OCI-M1 (cell line): ENCODE measurements around the gene CADPS2.
A peak's percentile ranks its signal among the peaks of the same experiment; 100 is the strongest.
"Not testable (repeated sequence)": the region's sequence is repeated elsewhere in the genome, so short reads cannot be mapped to it uniquely, and the experiment has no call there.

ENCODE experiments used
- DNase-seq: peaks from one replicate; lab custom pipeline; 2025; lab: John Stamatoyannopoulos, UW

Gene CADPS2

DNA sequence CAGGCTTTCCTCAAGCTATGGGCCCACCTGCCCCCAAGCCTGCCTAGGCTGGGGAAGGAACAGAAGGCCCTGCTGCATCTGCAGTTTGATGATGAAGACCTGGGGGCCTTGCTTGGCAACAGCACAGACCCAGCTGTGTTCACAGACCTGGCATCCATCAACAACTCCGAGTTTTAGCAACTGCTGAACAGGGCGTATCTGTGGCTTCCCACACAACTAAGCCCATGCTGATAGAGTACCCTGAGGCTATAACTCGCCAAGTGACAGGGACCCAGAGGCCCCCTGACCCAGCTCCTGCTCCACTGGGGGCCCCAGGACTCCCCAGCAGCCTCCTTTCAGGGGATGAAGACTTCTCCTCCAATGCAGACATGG is 36.3 kb downstream of the CADPS2 start:
- no peak for DNase-seq

DNA sequence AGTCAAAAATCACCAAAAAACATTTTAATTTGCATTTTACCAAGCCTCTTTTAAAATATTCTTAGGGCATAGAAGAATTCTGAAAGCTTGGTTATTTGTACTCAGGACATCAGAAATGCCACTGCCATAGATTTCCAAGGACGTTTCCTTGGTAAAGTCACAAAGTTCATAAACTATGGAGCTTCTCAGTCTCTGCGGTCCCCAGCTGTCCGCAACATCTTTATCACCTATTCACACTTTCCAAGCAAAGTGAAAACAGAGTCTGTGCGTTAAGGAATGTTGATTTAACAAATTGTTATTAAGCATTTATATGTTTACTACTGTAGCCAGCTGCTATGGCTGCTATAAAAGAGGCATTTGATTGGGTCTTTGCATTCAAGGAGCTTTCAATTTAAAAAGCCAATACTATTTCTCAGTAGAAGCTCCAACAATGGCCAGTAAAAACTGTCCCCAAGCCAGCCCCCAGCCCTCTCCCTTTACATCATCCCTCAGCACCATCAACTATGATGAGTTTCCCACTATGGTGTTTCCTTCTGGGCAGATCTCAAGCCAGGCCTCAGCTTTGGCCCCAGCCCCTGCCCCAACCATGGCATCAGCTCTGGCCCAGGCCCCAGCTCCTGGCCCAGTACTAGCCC is 36.8 kb downstream of the CADPS2 start:
- DNase-seq: no peak

- DNase-seq: no peak
Measured at GRCh38 chr7:122847871-122848473, 38.3 kb downstream of the CADPS2 start.

DNA sequence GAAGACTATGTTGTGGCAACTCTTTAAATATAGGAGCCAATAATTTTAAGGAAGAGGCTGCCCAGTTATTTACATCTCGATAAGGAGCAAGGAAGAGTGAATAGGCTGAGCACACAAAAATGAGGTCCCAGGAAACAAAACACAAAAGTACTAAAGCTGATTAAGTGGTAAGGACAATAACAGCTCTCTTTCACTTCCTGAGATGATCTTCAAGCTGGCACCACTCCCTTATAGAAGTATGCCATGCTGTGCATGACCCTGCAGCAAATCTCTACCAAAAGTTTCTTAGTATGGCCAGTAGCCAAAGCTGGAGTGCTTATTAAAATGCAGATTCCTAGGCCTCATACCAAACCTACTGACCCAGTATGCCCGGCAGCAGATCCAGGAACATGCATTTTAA is 39.7 kb downstream of the CADPS2 start:
- DNase-seq: no peak

DNA sequence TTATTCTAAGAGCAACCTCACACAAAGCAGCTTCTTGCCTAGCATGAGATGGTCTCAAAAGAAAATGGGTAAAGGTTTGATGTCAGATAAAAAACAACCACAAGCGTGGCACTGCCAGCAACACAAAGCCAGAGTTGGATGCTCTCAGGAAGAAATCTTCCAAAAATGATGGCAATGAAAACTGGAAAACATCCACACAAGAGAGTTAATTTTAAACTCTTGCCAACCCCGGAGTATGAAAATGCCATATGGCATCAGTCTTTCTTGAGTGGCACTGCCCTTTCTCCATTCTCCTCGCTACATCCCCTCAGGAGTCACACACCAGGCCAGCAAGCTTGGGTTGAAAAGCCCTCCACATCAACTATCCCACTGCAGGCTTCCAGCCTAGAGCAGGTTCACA is 41.0 kb downstream of the CADPS2 start:
- DNase-seq: no peak

DNA sequence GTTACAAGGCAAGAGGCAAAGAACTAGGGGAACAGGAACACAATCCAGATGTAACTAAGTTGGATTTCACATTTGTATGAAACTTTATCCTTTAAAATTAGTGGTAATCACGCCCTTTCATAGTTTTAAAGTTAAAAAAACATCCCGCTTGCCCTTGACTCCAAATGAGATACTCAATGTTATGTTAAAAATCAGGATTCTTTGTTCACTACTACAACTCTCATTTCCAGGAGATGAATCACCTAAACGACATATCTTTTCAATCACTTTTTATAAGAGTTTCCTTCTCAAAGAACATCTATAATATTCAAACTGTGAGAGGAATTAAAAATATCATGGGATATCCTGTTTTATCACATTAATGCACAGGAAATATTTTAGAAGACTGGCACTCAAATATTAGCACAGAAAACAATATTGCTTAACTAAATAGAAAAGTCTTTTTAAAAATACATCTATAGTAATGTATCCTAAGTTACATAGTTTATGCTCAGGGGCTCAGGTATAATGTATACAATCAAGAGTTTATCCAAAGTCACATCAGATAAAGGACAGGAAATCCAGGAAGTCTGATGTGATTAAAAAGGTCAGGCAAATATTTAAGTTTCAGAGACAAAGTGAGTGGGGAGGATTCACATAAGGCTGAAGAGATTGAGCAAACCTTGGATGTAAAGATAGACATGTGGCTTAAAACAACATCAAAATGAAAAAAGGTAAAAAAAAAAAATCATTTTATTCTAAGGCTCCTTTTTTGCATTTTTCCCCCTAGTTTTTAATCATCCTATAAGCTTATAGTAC is 41.9 kb downstream of the CADPS2 start:
- DNase-seq: no peak

DNA sequence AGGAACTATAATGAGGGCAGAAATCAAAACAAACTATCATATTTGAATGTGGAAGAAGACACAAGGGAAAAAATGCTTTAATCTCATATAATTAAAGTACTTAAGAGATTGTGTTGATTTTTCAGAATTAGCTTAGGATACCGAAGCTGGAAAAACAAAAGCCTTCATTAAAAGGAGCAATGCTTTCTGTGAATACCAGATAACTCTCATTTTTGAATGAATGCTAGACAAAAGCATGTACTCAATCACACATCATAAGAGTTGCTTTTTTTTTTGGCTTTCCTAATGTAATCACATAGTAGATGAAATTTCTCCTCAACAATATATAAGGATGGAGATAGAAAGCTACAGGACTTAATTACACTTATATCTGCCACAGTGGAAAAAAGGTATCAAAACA is 43.3 kb downstream of the CADPS2 start:
- no peak for DNase-seq

DNA sequence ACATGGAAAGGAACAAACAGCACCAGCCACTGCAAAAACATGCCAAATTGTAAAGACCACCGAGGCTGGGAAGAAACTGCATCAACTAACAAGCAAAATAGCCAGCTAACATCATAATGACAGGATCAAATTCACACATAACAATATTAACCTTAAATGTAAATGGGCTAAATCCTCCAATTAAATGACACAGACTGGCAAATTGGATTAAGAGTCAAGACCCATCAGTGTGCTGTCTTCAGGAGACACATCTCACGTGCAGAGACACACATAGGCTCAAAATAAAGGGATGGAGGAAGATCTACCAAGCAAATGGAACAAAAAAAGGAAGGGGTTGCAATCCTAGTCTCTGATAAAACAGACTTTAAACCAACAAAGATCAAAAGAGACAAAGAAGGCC is 50.0 kb downstream of the CADPS2 start:
- not testable (repeated sequence) for DNase-seq

DNA sequence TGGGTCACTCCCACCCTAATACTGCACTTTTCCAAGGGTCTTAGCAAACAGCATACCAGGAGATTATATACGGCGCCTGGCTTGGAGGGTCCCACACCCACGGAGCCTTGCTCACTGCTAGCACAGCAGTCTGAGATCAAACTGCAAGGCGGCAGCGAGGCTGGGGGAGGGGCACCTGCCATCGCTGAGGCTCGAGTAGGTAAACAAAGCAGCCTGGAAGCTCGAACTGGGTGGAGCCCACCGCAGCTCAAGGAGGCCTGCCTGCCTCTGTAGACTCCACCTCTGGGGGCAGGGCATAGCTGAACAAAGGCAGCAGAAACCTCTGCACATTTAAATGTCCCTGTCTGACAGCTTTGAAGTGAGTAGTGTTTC is 51.7 kb downstream of the CADPS2 start:
- DNase-seq: not testable (repeated sequence)

- DNase-seq: no peak
Measured at GRCh38 chr7:122833888-122834570, 52.2 kb downstream of the CADPS2 start.

GRCh38 chr7:122831436-122831835 is 54.8 kb downstream of the CADPS2 start:
- DNase-seq: no peak

DNA sequence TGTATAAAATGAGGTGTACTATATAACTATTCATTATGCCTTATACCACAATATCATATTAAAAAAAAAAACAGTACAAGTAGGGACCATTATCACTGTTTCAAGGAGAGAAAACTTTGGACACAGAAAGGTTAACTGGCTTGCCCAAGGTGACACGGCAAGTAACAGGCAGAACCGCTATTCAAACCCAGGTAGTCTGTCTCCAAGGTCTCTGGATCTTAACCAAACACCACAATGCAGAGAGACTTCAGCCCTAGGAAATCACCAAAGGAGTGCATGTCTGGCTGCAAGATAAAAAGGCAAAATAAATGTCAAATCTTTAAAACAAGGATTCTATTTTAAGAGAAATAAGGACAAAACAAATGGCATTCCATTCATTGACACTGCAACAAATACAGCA is 56.3 kb downstream of the CADPS2 start:
- no peak for DNase-seq

GRCh38 chr7:122827763-122828162 is 58.5 kb downstream of the CADPS2 start:
- no peak for DNase-seq

DNA sequence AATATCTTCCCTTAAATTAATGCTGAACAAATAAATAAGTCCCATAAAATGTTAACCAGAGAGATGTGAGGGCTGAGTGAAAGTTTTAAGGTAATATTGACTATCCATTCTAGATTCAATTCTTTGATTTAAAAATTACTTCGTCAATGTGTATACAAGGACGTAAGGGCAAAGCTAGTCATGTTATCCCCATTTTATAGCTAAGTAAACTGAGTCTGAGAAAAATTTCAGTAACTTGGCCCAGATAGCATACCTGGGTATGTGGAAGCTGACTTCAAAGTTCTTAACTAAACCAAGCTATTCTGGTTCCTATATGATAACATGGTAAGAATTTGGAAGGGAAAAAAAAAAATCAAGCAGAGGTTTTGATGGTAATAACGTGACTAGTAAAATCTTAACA is 72.4 kb downstream of the CADPS2 start:
- no peak for DNase-seq

- no peak for DNase-seq
Measured at GRCh38 chr7:122803851-122804250, 82.4 kb downstream of the CADPS2 start.

- DNase-seq: peak; percentile 55
Measured at GRCh38 chr7:122803323-122803722, 82.9 kb downstream of the CADPS2 start.

GRCh38 chr7:122802301-122802751 is 83.9 kb downstream of the CADPS2 start:
- DNase-seq: no peak

GRCh38 chr7:122791959-122792545 is 94.2 kb downstream of the CADPS2 start:
- no peak for DNase-seq

- no peak for DNase-seq
Measured at GRCh38 chr7:122790591-122790990, 95.7 kb downstream of the CADPS2 start.

DNA sequence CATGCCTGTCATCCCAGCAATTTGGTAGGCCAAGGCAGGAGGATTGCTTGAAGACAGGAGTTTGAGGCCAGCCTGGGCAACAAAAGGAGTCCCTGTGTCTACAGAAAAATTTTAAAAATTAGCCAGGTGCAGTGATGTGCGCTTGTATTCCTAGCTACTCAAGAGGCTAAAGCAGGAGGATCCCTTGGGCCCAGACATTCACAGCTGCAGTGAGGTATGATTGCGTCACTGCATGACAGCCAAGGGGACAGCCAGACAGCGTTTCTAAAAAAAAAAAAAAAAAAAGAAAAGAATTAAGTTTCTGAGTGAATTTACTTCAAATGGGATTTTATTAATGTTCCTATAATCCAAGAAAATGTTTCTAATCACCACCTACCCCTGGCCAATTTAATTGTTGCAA is 96.1 kb downstream of the CADPS2 start:
- DNase-seq: no peak

- no peak for DNase-seq
Measured at GRCh38 chr7:122789156-122789555, 97.1 kb downstream of the CADPS2 start.

- DNase-seq: no peak
Measured at GRCh38 chr7:122770686-122771335, 115.4 kb downstream of the CADPS2 start.
